Eye (tissue), 1 donor: ENCODE results near the gene L3MBTL4.
"Not testable (repeated sequence)": the region's sequence is repeated elsewhere in the genome, so short reads cannot be mapped to it uniquely, and the experiment has no call there.

ENCODE experiments used
- DNase-seq: peaks from one replicate; pipeline ENCODE4 v3.0.0-alpha.2; 2015

The L3MBTL4 gene

GRCh38 chr18:6297875-6298274 is 116.8 kb downstream of the L3MBTL4 start:
- DNase-seq = no peak

GRCh38 chr18:6294148-6294784 is 120.4 kb downstream of the L3MBTL4 start:
- DNase-seq = no peak

GRCh38 chr18:6289843-6290242 is 124.9 kb downstream of the L3MBTL4 start:
- no peak for DNase-seq

- no peak for DNase-seq
These were observed 128.1 kb downstream of the L3MBTL4 start for GRCh38 chr18:6286585-6286984.

GRCh38 chr18:6284761-6285160 is 129.9 kb downstream of the L3MBTL4 start:
- DNase-seq = no peak

GRCh38 chr18:6284300-6284699 is 130.4 kb downstream of the L3MBTL4 start:
- no peak for DNase-seq

GRCh38 chr18:6281874-6282273 is 132.8 kb downstream of the L3MBTL4 start:
- DNase-seq = no peak

- no peak for DNase-seq
These were observed 134.4 kb downstream of the L3MBTL4 start for GRCh38 chr18:6280211-6280743.

GRCh38 chr18:6279308-6279707 is 135.4 kb downstream of the L3MBTL4 start:
- no peak for DNase-seq

- no peak for DNase-seq
These were observed 141.3 kb downstream of the L3MBTL4 start for GRCh38 chr18:6273423-6273822.

- DNase-seq = not testable (repeated sequence)
These were observed 142.6 kb downstream of the L3MBTL4 start for GRCh38 chr18:6272144-6272543.

- no peak for DNase-seq
These were observed 143.1 kb downstream of the L3MBTL4 start for GRCh38 chr18:6271585-6271984.

GRCh38 chr18:6270771-6271216 is 143.9 kb downstream of the L3MBTL4 start:
- DNase-seq = no peak

- no peak for DNase-seq
These were observed 144.9 kb downstream of the L3MBTL4 start for GRCh38 chr18:6269660-6270332.

GRCh38 chr18:6266212-6266611 is 148.5 kb downstream of the L3MBTL4 start:
- no peak for DNase-seq

GRCh38 chr18:6261938-6262337 is 152.8 kb downstream of the L3MBTL4 start:
- no peak for DNase-seq

GRCh38 chr18:6259324-6259723 is 155.4 kb downstream of the L3MBTL4 start:
- not testable (repeated sequence) for DNase-seq

GRCh38 chr18:6257950-6258349 is 156.8 kb downstream of the L3MBTL4 start:
- no peak for DNase-seq

- no peak for DNase-seq
These were observed 158.2 kb downstream of the L3MBTL4 start for GRCh38 chr18:6256521-6256920.

- DNase-seq = no peak
These were observed 158.8 kb downstream of the L3MBTL4 start for GRCh38 chr18:6255886-6256285.

- no peak for DNase-seq
These were observed 159.5 kb downstream of the L3MBTL4 start for GRCh38 chr18:6255116-6255705.

GRCh38 chr18:6254456-6254855 is 160.3 kb downstream of the L3MBTL4 start:
- no peak for DNase-seq

GRCh38 chr18:6251084-6251483 is 163.6 kb downstream of the L3MBTL4 start:
- no peak for DNase-seq

- DNase-seq = no peak
These were observed 164.9 kb downstream of the L3MBTL4 start for GRCh38 chr18:6249788-6250187.
